ENCODE measurements around the gene LSAMP. TPM values are rescaled to one million over a fixed set of nuclear protein-coding genes. Genes with fewer than 3 reads are reported as not detected.

LSAMP gene
- total and polyA plus RNA-seq, 2 of the 4 experiments (the other 2 are of a cell fraction) = 7.9 to 8.0 TPM

DNA sequence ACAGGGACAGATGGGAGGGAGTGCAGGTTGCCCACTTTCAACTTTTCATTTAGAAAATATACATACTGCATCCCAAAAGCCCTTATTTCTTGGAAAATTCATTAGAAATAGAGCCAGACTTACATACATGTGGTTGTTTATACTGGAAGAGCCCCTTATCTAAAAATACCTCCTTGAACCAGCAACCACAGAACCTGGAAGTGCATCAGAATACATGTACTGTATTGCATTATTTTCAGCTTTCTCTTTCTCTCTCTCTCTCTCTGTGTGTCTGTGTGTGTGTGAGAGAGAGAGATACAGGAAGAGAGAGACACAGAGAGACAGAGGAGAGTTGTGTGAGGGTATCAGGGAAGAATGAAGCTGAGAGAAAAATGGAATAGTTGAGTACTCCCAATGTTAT is 29.5 kb upstream of the LSAMP start:
- H3K4ac ChIP-seq (ENCODE audit: low read depth, low read length) = no peak overlapping the region
- dilution Hi-C loops (cut with HindIII; ENCODE audit: low sequenced_read_pairs, unreplicated experiment) = no loop called here
- H3K4me2 ChIP-seq (ENCODE audit: low read depth, low read length) = no peak overlapping the region

More for the DNA sequence above, 29.5 kb upstream of the LSAMP start:
- no TSS peak for BruUV-seq (replicated peaks)
- CTCF ChIA-PET = no interaction called here
- Histone ChIP-seq H3K79me1 (ENCODE audit: low read depth in 1 of 2, low read length in 2 of 2) (no peaks in the 10 kb centered on the region), H4K91ac (ENCODE audit: insufficient read depth, low read depth, low read length) (no peak overlapping the region), H2BK20ac (ENCODE audit: low read depth, low read length) (no peak overlapping the region), H3K36me3 (ENCODE audit: control insufficient read depth, insufficient read depth, low read length) (no peaks in the 10 kb centered on the region), H3K9me3 (ENCODE audit: control insufficient read depth, insufficient read depth, low read length) (peaks cover 2% of the 10 kb centered on the region; the same call in 1 of the 2 replicates), H4K20me1 (ENCODE audit: insufficient read depth, low read length) (no peaks in the 10 kb centered on the region), H3K23ac (ENCODE audit: low read depth, low read length) (no peak overlapping the region), H2BK5ac (ENCODE audit: low read depth, low read length, poor library complexity, severe bottlenecking) (no peak overlapping the region), H3K9ac (ENCODE audit: low read depth, low read length) (no peak overlapping the region), H4K5ac (ENCODE audit: low read depth, low read length) (no peak overlapping the region), H3K4me1 (ENCODE audit: control insufficient read depth, insufficient read depth, low read length) (no peaks in the 10 kb centered on the region), H3K14ac (replicated peaks; ENCODE audit: low read depth, low read length) (no peak overlapping the region), H3K27ac (ENCODE audit: insufficient read depth, low read length) (no peak overlapping the region), H3K18ac (ENCODE audit: low read depth, low read length) (no peak overlapping the region), H2BK120ac (ENCODE audit: low read depth, low read length) (no peak overlapping the region), H4K8ac (ENCODE audit: low read depth in 2 of 2, low read length in 2 of 2) (no peak overlapping the region), H3K27me3 (ENCODE audit: control insufficient read depth, insufficient read depth, low read length) (no peaks in the 10 kb centered on the region), H3K4me3 (ENCODE audit: insufficient read depth, low read depth, low read length) (no peak overlapping the region), H2AFZ (replicated peaks; ENCODE audit: low read length, poor library complexity) (no peak overlapping the region), H2AK9ac (replicated peaks; ENCODE audit: low read depth, low read length, poor library complexity) (no peak overlapping the region), H3K9me1 (ENCODE audit: insufficient read depth, low read length) (no peaks in the 10 kb centered on the region), H3K56ac (ENCODE audit: extremely low read depth, insufficient read depth, low read length) (no peak overlapping the region), H2BK15ac (ENCODE audit: low read depth, low read length) (no peak overlapping the region), H2AK5ac (ENCODE audit: low read depth, low read length) (no peak overlapping the region)
- in situ Hi-C loops (cut with MboI; ENCODE audit: low sequenced_read_pairs) = no loop called here
- peak; percentile 17 for DNase-seq
- no peak for ATAC-seq (ENCODE audit: low read depth)
- no peak for TF ChIP-seq USF2 (IDR thresholded peaks at IDR 0.05; ENCODE audit: low read depth, low read length)
- intact Hi-C loops (cut with micrococcal nuclease) = no loop called here
- POLR2A ChIA-PET (ENCODE audit: unreplicated experiment) = no interaction called here
